GM12891 (cell line): ENCODE results near the gene CDC42EP3.

ENCODE experiments used
- PAX5 ChIP-seq: IDR thresholded peaks from 2 replicates; pipeline ENCODE4 v1.6.1; 2011; ENCODE audit warnings: low read length, moderate library complexity, mild to moderate bottlenecking; ENCODE audit not compliant: insufficient read depth, severe bottlenecking
- POLR2A ChIP-seq: IDR thresholded peaks from 2 replicates; pipeline ENCODE4 v1.6.1; 2011; ENCODE audit warnings: low read depth, low read length, control low read depth
- POLR2AphosphoS5 ChIP-seq: IDR thresholded peaks from 2 replicates; pipeline ENCODE4 v1.6.1; 2011; ENCODE audit warnings: low read depth, low read length, control low read depth
- POU2F2 ChIP-seq: IDR thresholded peaks from 2 replicates; pipeline ENCODE4 v1.6.1; 2011; ENCODE audit warnings: low read depth, mild to moderate bottlenecking, control low read depth, low read length, moderate library complexity
- SPI1 ChIP-seq: IDR thresholded peaks from 2 replicates; pipeline ENCODE4 v1.6.1; 2011; ENCODE audit warnings: low read depth, low read length, control low read depth
- TAF1 ChIP-seq: IDR thresholded peaks from 2 replicates; pipeline ENCODE4 v1.6.1; 2011; ENCODE audit warnings: low read depth, low read length, control low read depth

DNA sequence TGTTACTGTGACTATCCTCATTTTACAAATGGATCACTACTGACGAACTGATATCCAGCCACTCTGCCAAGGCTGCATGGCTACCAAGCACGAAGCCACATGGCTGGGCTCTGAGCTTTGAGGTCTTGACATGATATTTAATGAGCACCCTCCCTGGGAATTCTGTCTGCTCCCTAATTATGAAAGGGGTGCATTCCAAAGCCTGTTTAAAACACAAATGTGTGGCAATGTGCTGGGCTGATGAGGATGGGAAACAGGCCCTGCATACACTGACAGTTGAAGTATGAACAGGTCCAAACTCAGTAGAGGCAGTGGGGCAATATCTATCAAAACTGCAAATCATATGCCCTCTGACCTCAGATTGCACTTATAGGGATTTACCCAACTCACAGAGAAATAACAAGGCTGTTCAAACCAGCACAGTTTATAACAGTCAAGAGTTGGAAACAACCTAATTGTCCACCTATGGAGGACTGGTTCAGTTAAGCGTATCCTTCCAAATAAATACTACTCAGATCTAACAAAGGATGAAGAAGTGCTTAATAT lies 20.8 kb downstream of the CDC42EP3 start:
- TF ChIP-seq POLR2A, result 0 out of 2 replicates have a peak, but pooled peaks have one; percentile 29
- TF ChIP-seq POLR2AphosphoS5, result no peak; the same call in 1 of the 2 replicates
- no peak for TF ChIP-seq TAF1
- TF ChIP-seq POU2F2, result no peak
- no peak for TF ChIP-seq PAX5
- TF ChIP-seq SPI1, result no peak
